ENCODE measurements around the gene TSPAN31.

DNA sequence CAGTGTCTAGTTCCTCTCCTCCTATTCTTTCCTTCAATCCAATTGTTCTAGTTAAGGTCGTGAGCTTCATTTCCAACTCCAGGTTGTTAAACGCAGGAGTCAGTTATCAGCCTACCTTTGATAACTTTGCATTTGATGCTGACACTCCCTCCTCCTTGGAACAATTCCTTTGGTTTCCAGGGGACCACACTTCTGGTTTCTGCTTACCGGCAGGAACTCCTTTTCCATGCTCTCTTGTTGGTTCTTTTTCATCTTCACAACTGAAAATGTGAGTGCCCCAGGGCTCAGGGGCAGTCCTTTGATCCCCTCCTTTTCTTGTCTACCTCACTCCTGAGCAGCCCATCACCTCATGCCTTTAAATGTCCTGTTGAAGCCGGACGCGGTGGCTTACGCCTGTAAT is 32.5 kb downstream of the TSPAN31 start:
- no peak for TF ChIP-seq EZH2 (IDR thresholded peaks at IDR 0.05; ENCODE audit: insufficient read depth, poor library complexity, severe bottlenecking)
- TF ChIP-seq EZH2phosphoT487 (IDR thresholded peaks at IDR 0.05; ENCODE audit: insufficient read depth, low read depth): no peak

Data from GM23248 (cell line).